Rectal smooth muscle tissue (tissue), 1 donor: ENCODE measurements around the gene TMEM185B.
"Not testable (repeated sequence)": the region's sequence is repeated elsewhere in the genome, so short reads cannot be mapped to it uniquely, and the experiment has no call there.

Experiments used
- H3K27ac ChIP-seq: one replicate; pipeline ENCODE4 v1.7.0; 2013; ENCODE audit warnings: low read depth, low read length, inconsistent platforms
- H3K27me3 ChIP-seq: one replicate; pipeline ENCODE4 v1.7.0; 2013; ENCODE audit warnings: low read length; ENCODE audit not compliant: control insufficient read depth, insufficient read depth
- H3K36me3 ChIP-seq: one replicate; pipeline ENCODE4 v1.7.0; 2013; ENCODE audit warnings: low read length; ENCODE audit not compliant: control insufficient read depth, insufficient read depth
- H3K4me1 ChIP-seq: one replicate; pipeline ENCODE4 v1.7.0; 2013; ENCODE audit warnings: low read length; ENCODE audit not compliant: control insufficient read depth, insufficient read depth
- H3K4me3 ChIP-seq: one replicate; pipeline ENCODE4 v1.7.0; 2013; ENCODE audit warnings: low read length
- H3K9ac ChIP-seq: one replicate; pipeline ENCODE4 v1.7.0; 2013; ENCODE audit warnings: low read length

The TMEM185B gene

DNA sequence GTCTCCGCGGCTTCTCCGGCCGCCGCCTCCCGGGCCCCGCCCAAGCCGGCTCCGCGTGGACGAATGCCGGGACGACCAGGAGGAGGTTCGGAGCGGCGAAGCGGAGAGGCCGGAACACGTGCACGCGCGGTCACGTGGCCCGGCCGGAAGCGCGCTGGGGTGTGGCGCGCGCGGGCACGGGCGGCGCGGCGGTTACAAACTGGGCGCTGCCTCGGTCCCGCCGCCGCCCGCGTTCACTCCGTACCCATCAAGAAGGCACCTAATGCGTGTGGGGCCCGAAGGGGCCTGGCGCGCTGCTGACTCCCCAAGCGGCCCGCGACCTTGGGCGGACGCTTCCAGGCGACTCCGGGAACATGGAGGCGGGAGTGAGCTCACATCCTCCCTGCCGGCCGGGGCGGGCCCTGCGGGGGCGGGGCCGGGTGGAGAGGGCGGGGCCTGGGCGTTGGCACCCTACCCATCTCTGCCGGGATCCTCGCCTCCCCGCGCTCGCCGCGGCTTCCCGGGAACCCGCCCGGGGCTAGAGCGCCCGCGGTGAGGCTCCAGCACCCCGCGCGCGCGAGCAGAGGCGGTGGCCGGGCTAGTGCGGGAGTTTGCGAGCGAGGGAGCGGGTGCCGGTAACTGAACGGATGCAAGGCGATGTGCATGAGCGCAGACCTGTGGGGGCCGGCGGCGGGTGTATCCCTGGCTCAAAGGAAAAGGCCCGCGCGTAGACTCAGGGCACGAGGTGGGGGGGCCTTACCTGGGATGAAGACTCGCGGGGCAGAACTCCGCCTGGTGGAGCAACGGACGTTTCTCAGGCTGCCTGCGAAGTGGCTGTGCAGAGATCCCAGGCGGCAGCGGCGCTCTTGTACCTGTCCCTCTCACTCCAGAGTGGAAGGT is at the start of gene TMEM185B:
TSS of gene TMEM185B (minus strand) at position 367 of the 879 bp plus-strand sequence. CDS start 424 bp downstream, outside the sequence.
- H3K27me3 ChIP-seq, result no peaks in the 10 kb centered on the region
- H3K27ac ChIP-seq, result peak within 1 kb of the TSS; percentile 93
- peak within 1 kb of the TSS; percentile 64 for H3K9ac ChIP-seq
- peaks cover 12% of the 10 kb centered on the region for H3K4me1 ChIP-seq
- H3K4me3 ChIP-seq, result peak within 1 kb of the TSS; percentile 75
- no peaks in the 10 kb centered on the region for H3K36me3 ChIP-seq

DNA sequence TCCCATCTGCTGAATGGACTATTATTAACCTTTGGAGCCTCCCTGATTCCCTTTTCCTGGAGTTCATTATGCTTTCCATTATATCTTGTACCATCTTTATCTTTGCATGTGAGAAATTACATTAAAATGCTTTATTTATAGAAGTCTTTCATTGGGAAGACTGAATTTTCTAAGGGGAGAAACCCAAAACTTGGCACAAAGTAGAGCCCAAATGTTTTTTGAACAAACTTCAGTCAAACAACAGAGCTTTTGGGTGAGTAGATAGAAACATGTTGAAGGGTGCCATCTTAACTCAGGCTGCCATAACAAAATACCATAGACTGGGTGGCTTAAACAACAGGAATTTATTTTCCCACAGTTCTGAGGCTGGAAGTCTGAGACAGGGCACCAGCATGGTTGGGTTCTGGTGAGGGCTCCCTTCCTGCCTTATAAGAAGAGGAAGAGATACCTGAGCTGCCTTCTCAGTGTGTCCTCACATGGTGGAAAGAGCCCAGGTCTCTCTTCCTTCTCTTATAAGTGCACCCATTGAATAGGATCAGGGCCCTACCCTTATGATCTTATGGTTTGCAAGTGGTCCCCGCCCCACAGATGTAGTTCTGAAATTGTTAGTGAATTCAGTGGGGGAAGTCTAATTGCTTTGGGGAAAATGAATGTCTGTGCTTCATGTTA is 48.6 kb upstream of the TMEM185B start:
- H3K4me1 ChIP-seq, result no peaks in the 10 kb centered on the region
- no peak overlapping the region for H3K27ac ChIP-seq
- peaks cover 2% of the 10 kb centered on the region for H3K36me3 ChIP-seq
- H3K4me3 ChIP-seq, result no peak overlapping the region
- H3K27me3 ChIP-seq, result no peaks in the 10 kb centered on the region
- no peak overlapping the region for H3K9ac ChIP-seq

DNA sequence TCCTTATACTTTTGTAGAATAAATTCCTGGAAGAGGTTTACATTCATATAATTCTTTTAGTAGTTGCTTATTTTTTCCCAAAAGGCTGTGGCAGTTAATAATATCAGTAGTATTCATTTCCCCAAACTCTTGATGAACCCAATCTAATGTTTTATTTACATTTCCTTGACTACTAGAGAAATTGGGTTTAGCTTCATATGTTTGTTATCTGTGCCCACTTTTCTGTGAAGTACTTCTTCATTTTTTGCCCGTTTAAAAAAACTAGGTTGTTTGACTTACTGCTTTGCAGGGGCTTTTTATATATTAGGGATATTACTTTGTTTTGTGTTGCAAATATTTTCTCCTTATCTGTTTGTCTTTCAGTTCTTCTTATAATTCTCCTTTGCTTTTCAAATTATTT is 46.6 kb upstream of the TMEM185B start:
- no peaks in the 10 kb centered on the region for H3K4me1 ChIP-seq
- no peak overlapping the region for H3K9ac ChIP-seq
- no peaks in the 10 kb centered on the region for H3K27me3 ChIP-seq
- no peak overlapping the region for H3K4me3 ChIP-seq
- H3K36me3 ChIP-seq, result peaks cover 2% of the 10 kb centered on the region
- no peak overlapping the region for H3K27ac ChIP-seq

DNA sequence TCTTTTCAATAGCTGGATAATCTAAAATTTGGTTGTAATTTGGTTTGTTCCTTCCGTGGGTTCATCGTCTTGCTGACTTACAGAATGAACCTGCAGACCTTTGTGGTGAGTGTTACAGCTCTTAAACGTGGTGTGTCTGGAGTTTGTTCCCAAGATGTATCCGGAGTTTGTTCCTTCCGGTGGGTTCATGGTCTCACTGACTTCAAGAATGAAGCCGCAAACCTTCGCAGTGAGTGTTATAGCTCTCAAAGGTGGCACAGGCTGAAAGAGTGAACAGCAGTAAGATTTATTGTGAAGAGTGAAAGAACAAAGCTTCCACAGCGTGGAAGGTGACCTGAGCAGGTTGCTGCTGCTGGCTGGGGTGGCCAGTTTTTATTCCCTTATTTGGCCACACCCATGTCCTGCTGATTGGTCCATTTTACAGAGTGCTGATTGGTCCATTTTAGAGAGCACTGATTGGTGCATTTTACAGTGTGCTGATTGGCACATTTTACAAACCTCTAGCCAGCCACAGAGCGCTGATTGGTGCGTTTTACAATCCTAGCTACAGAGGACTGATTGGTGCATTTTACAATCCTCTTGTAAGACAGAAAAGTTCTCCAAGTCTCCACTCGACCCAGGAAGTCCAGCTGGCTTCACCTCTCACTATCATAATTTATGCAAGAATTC is 46.0 kb upstream of the TMEM185B start:
- H3K36me3 ChIP-seq, result peaks cover 2% of the 10 kb centered on the region
- no peaks in the 10 kb centered on the region for H3K4me1 ChIP-seq
- no peak overlapping the region for H3K27ac ChIP-seq
- no peak overlapping the region for H3K9ac ChIP-seq
- no peaks in the 10 kb centered on the region for H3K27me3 ChIP-seq
- no peak overlapping the region for H3K4me3 ChIP-seq

DNA sequence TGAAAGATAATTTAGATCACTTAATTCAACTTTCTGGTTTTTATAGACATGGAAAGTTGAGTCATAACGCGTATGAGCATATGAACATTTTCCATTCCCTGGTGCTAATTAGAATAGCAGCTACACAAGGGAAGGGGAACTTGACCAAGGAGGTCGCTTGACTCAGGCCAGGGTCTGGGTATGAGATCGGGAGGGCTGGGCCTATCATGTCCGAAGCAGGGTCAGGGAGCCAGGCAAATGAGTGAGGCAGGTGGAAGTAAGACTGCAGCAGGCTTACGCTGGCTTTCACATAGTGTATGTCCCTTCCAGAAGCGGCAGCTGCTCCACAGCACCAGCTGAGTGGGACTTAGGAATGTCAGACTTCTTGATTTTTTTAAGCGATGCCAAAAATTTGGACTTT is 44.1 kb upstream of the TMEM185B start:
- Histone ChIP-seq H3K27me3 (no peaks in the 10 kb centered on the region), H3K4me3 (no peak overlapping the region), H3K36me3 (peaks cover 2% of the 10 kb centered on the region), H3K4me1 (no peaks in the 10 kb centered on the region), H3K27ac (no peak overlapping the region), H3K9ac (no peak overlapping the region)

DNA sequence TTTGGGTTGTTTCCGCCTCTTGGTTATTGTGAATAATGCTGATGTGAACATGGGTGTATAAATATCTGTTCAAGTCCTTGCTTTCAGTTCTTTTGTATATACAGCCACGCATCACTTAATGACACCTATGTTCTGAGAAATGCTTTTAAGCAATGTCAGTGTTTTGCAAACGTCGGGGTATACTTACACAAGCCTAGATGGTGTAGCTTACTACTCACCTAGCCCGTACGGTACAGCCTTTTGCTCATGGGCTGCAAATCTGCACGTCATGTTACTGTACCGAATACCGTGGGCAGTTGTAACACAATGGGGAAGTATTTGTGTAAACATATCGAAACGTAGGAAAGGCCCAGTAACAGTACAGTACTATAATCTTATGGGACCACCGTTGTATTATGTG is 41.8 kb upstream of the TMEM185B start:
- H3K27me3 ChIP-seq, result no peaks in the 10 kb centered on the region
- no peak overlapping the region for H3K27ac ChIP-seq
- H3K9ac ChIP-seq, result no peak overlapping the region
- no peak overlapping the region for H3K4me3 ChIP-seq
- peaks cover 2% of the 10 kb centered on the region for H3K36me3 ChIP-seq
- no peaks in the 10 kb centered on the region for H3K4me1 ChIP-seq

DNA sequence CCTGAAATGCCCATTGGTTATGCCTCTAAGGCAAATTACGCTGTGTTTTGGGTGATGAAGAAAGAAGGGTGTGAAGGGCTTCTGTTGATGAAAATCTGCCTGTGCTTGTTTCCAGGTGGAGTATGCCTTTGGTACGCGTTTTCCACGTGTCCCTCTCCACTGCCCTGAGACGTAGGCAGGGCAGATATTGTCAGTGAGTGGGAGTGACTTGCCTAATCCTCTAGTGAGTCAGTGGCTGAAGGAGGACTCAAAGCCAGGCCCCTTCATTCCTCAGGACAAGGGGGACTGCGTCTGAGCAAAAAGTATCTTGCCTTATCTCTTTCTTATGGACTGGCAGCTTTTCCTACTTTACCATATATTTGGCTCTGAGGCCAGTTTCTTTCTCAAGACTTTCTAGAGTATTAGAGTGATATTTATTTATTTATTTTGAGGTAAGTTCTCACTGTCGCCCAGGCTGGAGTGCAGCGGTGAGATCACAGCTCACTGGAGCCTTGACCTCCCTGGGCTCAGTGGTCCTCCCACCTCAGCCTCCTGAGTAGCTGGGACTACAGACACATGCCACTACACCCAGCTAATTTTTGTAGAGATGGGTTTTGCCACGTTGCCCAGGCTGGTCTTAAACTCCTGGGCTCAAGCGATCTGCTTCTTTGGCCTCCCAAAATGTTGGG is 39.7 kb upstream of the TMEM185B start:
- no peak overlapping the region for H3K27ac ChIP-seq
- H3K4me3 ChIP-seq, result no peak overlapping the region
- no peaks in the 10 kb centered on the region for H3K4me1 ChIP-seq
- H3K36me3 ChIP-seq, result no peaks in the 10 kb centered on the region
- no peak overlapping the region for H3K9ac ChIP-seq
- H3K27me3 ChIP-seq, result no peaks in the 10 kb centered on the region

DNA sequence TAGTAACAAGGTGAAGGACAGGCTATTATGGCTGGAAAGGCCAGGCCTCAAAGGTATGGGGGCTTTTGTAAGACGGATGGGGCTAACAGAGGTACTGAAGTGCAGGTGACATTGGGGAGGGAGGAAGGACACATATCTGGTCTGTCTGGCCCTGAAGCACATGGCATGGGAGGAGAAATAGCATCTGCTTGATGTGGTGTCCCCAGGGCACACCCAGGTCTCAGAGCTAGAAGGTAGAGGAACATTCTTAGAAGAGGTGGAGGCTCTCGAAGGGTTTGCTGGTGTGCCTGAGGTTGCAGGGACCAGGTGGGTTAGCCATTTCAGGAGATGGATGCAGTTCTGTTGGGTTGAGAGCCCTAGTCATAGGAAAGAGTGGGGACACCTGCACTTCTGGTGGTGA is 39.0 kb upstream of the TMEM185B start:
- Histone ChIP-seq H3K27ac (no peak overlapping the region), H3K27me3 (no peaks in the 10 kb centered on the region), H3K9ac (no peak overlapping the region), H3K4me1 (no peaks in the 10 kb centered on the region), H3K36me3 (no peaks in the 10 kb centered on the region), H3K4me3 (no peak overlapping the region)

DNA sequence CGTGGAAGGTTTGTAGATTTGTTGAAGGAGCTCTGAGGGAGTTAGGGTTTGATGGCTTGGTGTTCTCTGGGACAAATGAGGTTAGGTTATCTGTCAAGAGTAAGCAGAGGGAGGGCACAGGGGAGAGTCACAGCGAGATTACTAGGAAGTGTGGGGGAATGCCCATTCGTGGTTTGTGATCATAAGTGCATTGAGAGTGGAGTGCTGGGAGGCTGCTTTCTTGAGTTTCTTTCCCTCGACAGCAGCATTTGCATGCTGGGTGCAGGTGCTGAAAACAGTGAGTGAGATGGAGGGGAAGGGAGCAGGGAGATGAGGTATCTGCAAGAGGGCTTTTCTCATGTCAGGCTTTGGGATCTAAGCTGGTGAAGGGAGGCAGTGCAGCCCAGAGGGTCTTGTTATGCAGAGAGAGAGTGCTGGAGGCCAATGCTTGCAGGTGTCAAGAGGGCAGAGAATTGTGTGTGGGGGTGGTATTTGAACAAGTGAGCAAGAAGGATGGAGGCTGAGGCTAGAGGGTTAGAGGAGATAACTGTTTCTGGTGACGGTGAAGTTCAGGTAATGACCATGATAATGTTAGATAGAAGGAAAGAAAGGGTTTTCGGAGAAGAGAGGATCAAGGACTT is 38.3 kb upstream of the TMEM185B start:
- H3K9ac ChIP-seq, result no peak overlapping the region
- no peaks in the 10 kb centered on the region for H3K36me3 ChIP-seq
- no peak overlapping the region for H3K27ac ChIP-seq
- no peaks in the 10 kb centered on the region for H3K4me1 ChIP-seq
- no peaks in the 10 kb centered on the region for H3K27me3 ChIP-seq
- no peak overlapping the region for H3K4me3 ChIP-seq

DNA sequence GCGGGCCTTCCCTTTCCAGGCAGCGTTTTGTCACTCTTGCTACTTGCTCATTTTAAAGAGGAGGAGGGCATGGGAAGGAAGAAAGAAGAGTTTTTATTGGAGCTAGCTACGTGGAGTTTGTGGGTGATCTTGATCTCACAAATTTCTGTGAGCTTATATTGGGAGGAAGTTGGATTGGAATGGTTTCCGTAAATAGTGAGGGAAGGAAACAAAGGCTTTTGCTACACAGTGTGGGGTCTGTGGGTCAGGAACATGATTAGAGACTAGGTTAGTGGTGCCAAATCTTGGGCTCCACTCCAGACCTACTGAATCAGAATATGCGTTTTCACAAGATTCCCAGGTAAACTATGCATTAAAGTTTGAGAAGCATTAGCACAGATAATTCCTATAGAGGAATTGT is 37.5 kb upstream of the TMEM185B start:
- Histone ChIP-seq H3K4me3 (no peak overlapping the region), H3K27me3 (no peaks in the 10 kb centered on the region), H3K27ac (no peak overlapping the region), H3K36me3 (no peaks in the 10 kb centered on the region), H3K4me1 (no peaks in the 10 kb centered on the region), H3K9ac (no peak overlapping the region)

DNA sequence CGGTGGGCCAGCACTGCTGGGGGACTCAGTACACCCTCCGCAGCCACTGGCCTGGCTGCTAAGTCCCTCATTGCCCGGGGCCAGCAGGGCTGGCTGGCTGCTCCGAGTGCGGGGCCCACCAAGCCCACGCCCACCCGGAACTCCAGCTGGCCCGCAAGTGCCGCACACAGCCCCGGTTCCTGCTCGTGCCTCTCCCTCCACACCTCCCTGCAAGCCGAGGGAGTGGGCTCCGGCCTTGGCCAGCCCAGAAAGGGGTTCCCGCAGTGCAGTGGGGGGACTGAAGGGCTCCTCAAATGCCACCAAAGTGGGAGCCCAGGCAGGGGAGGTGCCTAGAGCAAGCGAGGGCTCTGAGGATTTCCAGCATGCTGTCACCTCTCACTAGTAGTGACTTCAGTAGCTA is 36.7 kb upstream of the TMEM185B start:
- not testable (repeated sequence) for H3K27me3 ChIP-seq, H3K36me3 ChIP-seq, H3K4me1 ChIP-seq, H3K9ac ChIP-seq, H3K4me3 ChIP-seq, H3K27ac ChIP-seq

DNA sequence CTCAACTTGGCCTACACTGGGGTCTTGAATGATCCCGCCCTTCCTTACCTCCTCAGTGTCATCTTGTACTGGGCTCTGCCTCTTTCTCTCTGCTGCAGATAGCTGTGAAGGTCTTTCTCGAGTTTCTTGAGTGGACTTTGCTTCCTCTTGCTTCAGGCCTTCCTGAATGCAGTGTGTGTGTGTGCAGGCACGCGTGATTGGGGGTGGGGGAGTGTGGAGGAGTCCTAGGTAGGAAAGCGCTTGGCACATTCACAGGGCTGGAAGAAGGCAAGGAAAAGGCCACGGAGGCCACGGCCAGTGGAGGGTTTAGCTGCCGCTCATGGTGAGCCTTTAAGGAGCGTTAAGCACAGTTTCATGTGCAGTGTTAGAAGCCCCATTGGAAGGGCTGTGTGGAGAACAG is 35.0 kb upstream of the TMEM185B start:
- H3K4me3 ChIP-seq, result no peak overlapping the region
- no peak overlapping the region for H3K9ac ChIP-seq
- peaks cover 9% of the 10 kb centered on the region for H3K4me1 ChIP-seq
- H3K27me3 ChIP-seq, result no peaks in the 10 kb centered on the region
- H3K36me3 ChIP-seq, result no peaks in the 10 kb centered on the region
- H3K27ac ChIP-seq, result no peak overlapping the region
